Vagina (tissue), 2 donors: ENCODE measurements around the gene PRUNE2. TPM values are rescaled to one million over a fixed set of nuclear protein-coding genes. Genes with fewer than 3 reads are reported as not detected.
A peak's percentile ranks its signal among the peaks of the same experiment; 100 is the strongest.

ENCODE experiments used
- DNase-seq, 2 donors: peaks; one replicate each; pipeline ENCODE4 v3.0.0-alpha.2; 2017; ENCODE audit errors: extremely low spot score in 2 of 2
- H3K27ac ChIP-seq: fragments of 200-600 bp; sonication (generic); one replicate; pipeline ENCODE4 v1.5.1; 2019
- H3K27me3 ChIP-seq: fragments of 200-600 bp; sonication (generic); one replicate; pipeline ENCODE4 v1.5.1; 2019
- H3K36me3 ChIP-seq, 2 donors: fragments of 200-600 bp; sonication (generic); one replicate each; pipeline ENCODE4 v1.5.1; 2017 to 2019
- H3K4me1 ChIP-seq: fragments of 200-600 bp; sonication (generic); one replicate; pipeline ENCODE4 v1.5.1; 2019
- H3K4me3 ChIP-seq, 2 donors: fragments of 200-600 bp; sonication (generic); 1 replicate in 1 of 2; 2 replicates in 1 of 2; pipeline ENCODE4 v1.5.1; 2016 to 2019
- H3K9me3 ChIP-seq: fragments of 200-600 bp; sonication (generic); one replicate; pipeline ENCODE4 v1.5.1; 2019
- CTCF ChIP-seq, 3 experiments: fragments of 450-650 bp in 2 of 3; fragments of 200-600 bp in 1 of 3; sonication (generic) in 1 of 3; IDR thresholded peaks; one replicate each; pipeline ENCODE4 v1.5.1; 2017 to 2019; ENCODE audit warnings: antibody characterized with exemption in 3 of 3, mild to moderate bottlenecking in 2 of 3, moderate library complexity in 2 of 3
- POLR2A ChIP-seq, 2 donors: fragments of 450-650 bp; IDR thresholded peaks; one replicate each; pipeline ENCODE4 v1.6.1; 2017; ENCODE audit warnings: antibody characterized with exemption in 2 of 2, mild to moderate bottlenecking in 2 of 2, moderate library complexity in 2 of 2
- POLR2AphosphoS5 ChIP-seq, 2 donors: sonication (generic); formaldehyde crosslinking; IDR thresholded peaks; one replicate each; pipeline ENCODE4 v1.9.0; 2017; ENCODE audit warnings: antibody characterized with exemption in 2 of 2, mild to moderate bottlenecking in 2 of 2, low read depth in 1 of 2; ENCODE audit not compliant: insufficient read depth in 1 of 2
- intact Hi-C: fragments of 100-400 bp; cut with DNase I; formaldehyde crosslinking; loops from one replicate; pipeline ENCODE4 v1.15.1; 2023
- total RNA-seq: library from RNA; depleted of rRNA; stranded (reverse); fragments of >200 nt; gene quantifications from one replicate; pipeline ENCODE4 v1.2.3, GENCODE V29; 2016

The PRUNE2 gene
- total RNA-seq, 1 donor from 2014 or later: 75.6 TPM

GRCh38 chr9:76591256-76591950, 314.5 kb downstream of the PRUNE2 start:
- Histone ChIP-seq H3K4me3 (no peak overlapping the region), H3K27me3 (no peaks in the 10 kb centered on the region), H3K27ac (peak overlapping the region; percentile 63), H3K9me3 (no peaks in the 10 kb centered on the region), H3K4me1 (peaks cover 5% of the 10 kb centered on the region), H3K36me3 (no peaks in the 10 kb centered on the region)
- intact Hi-C loops: no loop called here
- DNase-seq: peak in 1 of 2 donors; percentile 56
- TF ChIP-seq CTCF (IDR thresholded peaks at IDR 0.05): no peak

GRCh38 chr9:76588316-76588715, 317.6 kb downstream of the PRUNE2 start:
- no peaks in the 10 kb centered on the region for H3K9me3 ChIP-seq
- peaks cover 5% of the 10 kb centered on the region for H3K4me1 ChIP-seq
- TF ChIP-seq CTCF (IDR thresholded peaks at IDR 0.05) (no peak), POLR2AphosphoS5 (IDR thresholded peaks at IDR 0.05; ENCODE audit: insufficient read depth in 1 of 2, low read depth in 1 of 2) (no peak), POLR2A (IDR thresholded peaks at IDR 0.05) (no peak)
- no peaks in the 10 kb centered on the region for H3K27me3 ChIP-seq
- peak in 1 of 2 donors; percentile 7 for DNase-seq
- intact Hi-C loops: no loop called here
- H3K27ac ChIP-seq: no peak overlapping the region
- no peaks in the 10 kb centered on the region for H3K36me3 ChIP-seq
- H3K4me3 ChIP-seq: no peak overlapping the region

- intact Hi-C loops: no loop called here
- DNase-seq: peak in 1 of 2 donors; percentile 11
- no peak overlapping the region for H3K27ac ChIP-seq
- H3K4me3 ChIP-seq: no peak overlapping the region
- H3K36me3 ChIP-seq: no peaks in the 10 kb centered on the region
- H3K9me3 ChIP-seq: no peaks in the 10 kb centered on the region
- no peaks in the 10 kb centered on the region for H3K27me3 ChIP-seq
- TF ChIP-seq POLR2AphosphoS5 (IDR thresholded peaks at IDR 0.05; ENCODE audit: insufficient read depth in 1 of 2, low read depth in 1 of 2): no peak
- TF ChIP-seq CTCF (IDR thresholded peaks at IDR 0.05): no peak
- TF ChIP-seq POLR2A (IDR thresholded peaks at IDR 0.05): no peak
- H3K4me1 ChIP-seq: no peaks in the 10 kb centered on the region
Observed at GRCh38 chr9:76586390-76587314, 319.3 kb downstream of the PRUNE2 start.

GRCh38 chr9:76585487-76586389, 320.2 kb downstream of the PRUNE2 start:
- Histone ChIP-seq H3K9me3 (no peaks in the 10 kb centered on the region), H3K36me3 (no peaks in the 10 kb centered on the region), H3K4me3 (no peak overlapping the region), H3K27ac (no peak overlapping the region), H3K27me3 (no peaks in the 10 kb centered on the region), H3K4me1 (no peaks in the 10 kb centered on the region)
- TF ChIP-seq POLR2A (IDR thresholded peaks at IDR 0.05) (no peak), POLR2AphosphoS5 (IDR thresholded peaks at IDR 0.05; ENCODE audit: insufficient read depth in 1 of 2, low read depth in 1 of 2) (no peak), CTCF (IDR thresholded peaks at IDR 0.05) (no peak)
- intact Hi-C loops: no loop called here
- no peak for DNase-seq
